ENCODE data around the gene OPA1.

The OPA1 gene

DNA sequence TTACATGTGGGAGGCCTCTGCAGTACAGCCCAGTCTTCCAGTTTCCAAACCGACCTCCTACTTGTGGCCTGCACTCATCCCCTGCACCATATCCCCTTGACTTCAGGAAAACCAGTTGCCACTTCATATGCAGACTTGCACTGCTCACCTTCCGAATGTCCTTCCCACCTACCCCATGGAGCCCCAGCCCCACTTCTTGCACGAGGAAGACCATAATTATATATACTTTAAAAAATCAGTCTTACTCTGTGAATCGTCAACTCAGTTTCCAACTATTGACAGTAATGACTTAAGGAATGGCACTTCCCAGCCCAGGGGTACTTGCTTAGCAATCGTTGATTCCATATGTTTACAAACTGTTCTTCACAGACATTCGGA, 136.1 kb downstream of the OPA1 start:
- DNase-seq (ENCODE audit: low read depth), result no peak
- TF ChIP-seq, protein P1, sequence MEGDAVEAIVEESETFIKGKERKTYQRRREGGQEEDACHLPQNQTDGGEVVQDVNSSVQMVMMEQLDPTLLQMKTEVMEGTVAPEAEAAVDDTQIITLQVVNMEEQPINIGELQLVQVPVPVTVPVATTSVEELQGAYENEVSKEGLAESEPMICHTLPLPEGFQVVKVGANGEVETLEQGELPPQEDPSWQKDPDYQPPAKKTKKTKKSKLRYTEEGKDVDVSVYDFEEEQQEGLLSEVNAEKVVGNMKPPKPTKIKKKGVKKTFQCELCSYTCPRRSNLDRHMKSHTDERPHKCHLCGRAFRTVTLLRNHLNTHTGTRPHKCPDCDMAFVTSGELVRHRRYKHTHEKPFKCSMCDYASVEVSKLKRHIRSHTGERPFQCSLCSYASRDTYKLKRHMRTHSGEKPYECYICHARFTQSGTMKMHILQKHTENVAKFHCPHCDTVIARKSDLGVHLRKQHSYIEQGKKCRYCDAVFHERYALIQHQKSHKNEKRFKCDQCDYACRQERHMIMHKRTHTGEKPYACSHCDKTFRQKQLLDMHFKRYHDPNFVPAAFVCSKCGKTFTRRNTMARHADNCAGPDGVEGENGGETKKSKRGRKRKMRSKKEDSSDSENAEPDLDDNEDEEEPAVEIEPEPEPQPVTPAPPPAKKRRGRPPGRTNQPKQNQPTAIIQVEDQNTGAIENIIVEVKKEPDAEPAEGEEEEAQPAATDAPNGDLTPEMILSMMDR (IDR thresholded peaks at IDR 0.05; ENCODE audit: insufficient read depth, low read depth, low read length, missing control alignments), result no peak
- no peak overlapping the region for H3K4me3 ChIP-seq (ENCODE audit: low read depth, low read length)

DNA sequence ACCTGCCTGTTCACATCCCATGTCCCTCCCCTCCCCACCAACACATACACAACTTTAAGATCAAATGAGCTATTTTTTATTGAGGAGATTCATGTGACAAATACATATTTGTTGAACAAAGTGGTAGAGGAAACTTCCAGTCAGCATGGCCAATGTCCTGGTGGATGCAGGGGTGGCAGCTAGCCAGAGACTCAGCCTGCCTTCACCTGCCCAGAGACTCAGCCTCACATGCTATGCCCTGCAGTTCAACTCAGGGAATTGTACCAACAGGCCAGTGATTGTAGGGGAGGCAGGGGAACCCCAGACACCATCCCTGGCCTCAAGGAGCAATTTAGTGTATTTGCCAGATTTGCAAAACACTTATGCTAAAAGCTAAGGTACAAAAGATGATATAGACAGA, 136.6 kb downstream of the OPA1 start:
- H3K4me3 ChIP-seq (ENCODE audit: low read depth, low read length), result no peak overlapping the region
- no peak for DNase-seq (ENCODE audit: low read depth)
- TF ChIP-seq, protein P1 (IDR thresholded peaks at IDR 0.05; ENCODE audit: insufficient read depth, low read depth, low read length, missing control alignments), result no peak

DNA sequence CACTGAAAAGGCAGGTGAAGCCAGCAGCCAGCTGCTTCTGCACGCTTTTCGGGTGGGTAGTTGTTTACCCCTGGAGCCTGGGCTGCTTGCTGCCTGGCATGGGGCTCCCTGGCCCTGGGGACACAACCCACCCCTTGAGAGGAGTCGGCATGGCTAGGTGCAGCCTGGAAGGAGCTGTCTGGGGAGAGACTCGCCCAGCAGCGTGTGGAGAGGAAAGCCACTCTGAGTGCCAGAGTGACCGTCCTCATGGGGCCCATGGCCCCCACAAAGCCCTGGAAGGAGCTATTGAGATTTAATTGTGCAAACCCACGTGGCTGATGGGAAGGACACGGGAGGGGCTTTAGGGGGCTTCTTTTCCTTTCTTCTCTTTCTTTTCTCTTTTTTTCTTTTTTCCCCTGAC, 137.5 kb downstream of the OPA1 start:
- TF ChIP-seq, protein P1 (IDR thresholded peaks at IDR 0.05; ENCODE audit: insufficient read depth, low read depth, low read length, missing control alignments), result no peak
- H3K4me3 ChIP-seq (ENCODE audit: low read depth, low read length), result no peak overlapping the region
- no peak for DNase-seq (ENCODE audit: low read depth)

DNA sequence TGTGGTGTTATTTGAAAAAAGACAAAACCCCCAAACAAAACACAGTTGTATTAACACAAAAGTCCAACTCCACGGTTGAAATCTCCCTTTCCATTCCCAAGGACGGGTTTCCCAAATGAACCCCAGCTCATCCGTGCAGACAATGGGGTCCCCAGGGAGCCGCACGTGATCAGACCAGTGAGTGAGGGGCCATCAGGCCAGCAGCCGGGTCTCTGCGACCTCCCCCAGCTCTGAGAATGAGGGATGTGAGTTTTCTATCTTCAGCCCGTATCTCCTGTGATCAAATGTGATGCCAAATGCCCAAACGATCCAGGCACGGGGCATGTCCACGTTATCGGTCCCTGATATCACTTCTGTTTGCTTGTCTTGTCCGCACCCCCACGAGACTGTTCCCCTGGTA, 138.0 kb downstream of the OPA1 start:
- DNase-seq (ENCODE audit: low read depth), result no peak
- TF ChIP-seq, protein P1 (IDR thresholded peaks at IDR 0.05; ENCODE audit: insufficient read depth, low read depth, low read length, missing control alignments), result no peak

DNA sequence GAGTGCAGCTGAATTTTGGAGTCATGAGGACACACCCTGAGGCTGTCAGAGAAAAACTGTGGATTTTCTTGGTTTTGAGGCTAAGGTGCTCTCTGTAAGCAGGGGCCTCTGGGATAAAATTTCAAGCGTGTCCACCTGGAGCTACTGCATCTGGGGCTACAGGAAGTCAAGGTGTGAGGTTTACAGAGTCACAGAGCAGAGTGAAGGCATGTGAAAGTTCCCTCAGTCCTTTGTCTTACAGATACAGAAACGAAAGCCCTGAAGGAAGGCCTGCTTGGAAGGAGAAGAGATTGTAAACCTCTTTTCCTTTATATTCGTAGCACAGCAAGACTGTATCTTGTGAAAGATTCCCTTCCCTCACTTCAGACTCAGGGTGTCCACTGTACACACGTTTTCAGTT, 138.6 kb downstream of the OPA1 start:
- TF ChIP-seq, protein P1 (IDR thresholded peaks at IDR 0.05; ENCODE audit: insufficient read depth, low read depth, low read length, missing control alignments), result no peak
- no peak overlapping the region for H3K4me3 ChIP-seq (ENCODE audit: low read depth, low read length)
- DNase-seq (ENCODE audit: low read depth), result no peak

More for the DNA sequence above, 138.0 kb downstream of the OPA1 start:
- H3K4me3 ChIP-seq (ENCODE audit: low read depth, low read length), result no peak overlapping the region

DNA sequence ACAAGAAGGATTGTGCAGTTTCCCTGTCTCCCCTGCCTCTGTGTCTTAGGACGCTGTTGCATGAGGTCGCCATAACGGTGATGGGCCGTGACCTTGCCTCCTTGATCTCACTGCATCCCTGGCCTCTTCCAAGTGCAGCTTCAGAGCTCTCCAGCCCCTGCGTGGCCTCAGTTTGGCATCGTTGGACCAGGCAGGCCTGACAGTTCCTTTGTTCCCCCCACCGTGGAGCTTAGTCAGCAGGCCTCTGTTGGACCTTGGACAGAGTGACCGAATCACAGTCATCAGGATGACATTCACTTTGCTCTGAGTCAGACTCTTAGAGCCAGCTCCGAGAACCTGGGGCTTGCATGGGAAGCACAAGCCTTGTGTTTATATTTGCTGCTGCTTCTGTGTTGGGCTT, 139.4 kb downstream of the OPA1 start:
- H3K4me3 ChIP-seq (ENCODE audit: low read depth, low read length), result no peak overlapping the region
- TF ChIP-seq, protein P1 (IDR thresholded peaks at IDR 0.05; ENCODE audit: insufficient read depth, low read depth, low read length, missing control alignments), result no peak
- no peak for DNase-seq (ENCODE audit: low read depth)

DNA sequence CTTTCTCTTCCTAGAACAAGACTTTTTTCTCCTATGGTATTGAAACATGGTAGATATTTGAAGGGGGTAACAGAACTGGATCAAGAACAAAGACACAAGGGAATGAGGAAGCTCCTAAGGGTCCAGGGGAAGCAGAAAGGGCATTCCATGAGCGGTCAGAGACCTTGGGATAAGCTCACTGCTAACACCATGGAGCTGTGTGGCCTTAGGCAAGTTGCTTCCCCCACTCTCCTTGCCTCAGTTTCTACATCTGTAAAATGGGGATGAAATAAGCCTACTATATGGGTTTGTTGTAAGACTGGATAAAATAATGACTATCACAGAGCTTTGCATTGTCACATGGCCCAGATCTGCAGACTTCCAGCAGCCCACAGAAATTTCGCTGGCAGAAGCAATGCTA, 139.8 kb downstream of the OPA1 start:
- TF ChIP-seq, protein P1 (IDR thresholded peaks at IDR 0.05; ENCODE audit: insufficient read depth, low read depth, low read length, missing control alignments), result no peak
- no peak overlapping the region for H3K4me3 ChIP-seq (ENCODE audit: low read depth, low read length)
- no peak for DNase-seq (ENCODE audit: low read depth)

Measured in GM12865 (cell line).